ENCODE data around the gene PTPRE. TPM values are rescaled to one million over a fixed set of nuclear protein-coding genes. Genes with fewer than 3 reads are reported as not detected.

PTPRE gene
- total and polyA plus RNA-seq, 2 of the 4 experiments (the other 2 are of a cell fraction) = 0.34 to 0.54 TPM

- Histone ChIP-seq H4K20me1 (ENCODE audit: insufficient read depth, low read length) (no peaks in the 10 kb centered on the region), H3K14ac (replicated peaks; ENCODE audit: low read depth, low read length) (no peak overlapping the region), H3K4me2 (ENCODE audit: low read depth, low read length) (no peak overlapping the region), H3K18ac (ENCODE audit: low read depth, low read length) (no peak overlapping the region), H3K79me1 (ENCODE audit: low read depth in 1 of 2, low read length in 2 of 2) (no peaks in the 10 kb centered on the region; a peak in 1 of 4 replicates), H2AK9ac (replicated peaks; ENCODE audit: low read depth, low read length, poor library complexity) (no peak overlapping the region), H2BK5ac (ENCODE audit: low read depth, low read length, poor library complexity, severe bottlenecking) (no peak overlapping the region), H3K9ac (ENCODE audit: low read depth, low read length) (no peak overlapping the region), H2BK120ac (ENCODE audit: low read depth, low read length) (no peak overlapping the region), H4K91ac (ENCODE audit: insufficient read depth, low read depth, low read length) (no peak overlapping the region), H2BK15ac (ENCODE audit: low read depth, low read length) (no peak overlapping the region), H3K27ac (ENCODE audit: insufficient read depth, low read length) (no peak overlapping the region), H3K23ac (ENCODE audit: low read depth, low read length) (no peak overlapping the region), H2AK5ac (ENCODE audit: low read depth, low read length) (no peak overlapping the region), H3K9me1 (ENCODE audit: insufficient read depth, low read length) (no peaks in the 10 kb centered on the region; the same call in 1 of the 2 replicates), H2AFZ (replicated peaks; ENCODE audit: low read length, poor library complexity) (no peak overlapping the region), H3K4me3 (ENCODE audit: insufficient read depth, low read depth, low read length) (no peak overlapping the region), H3K27me3 (ENCODE audit: control insufficient read depth, insufficient read depth, low read length) (no peaks in the 10 kb centered on the region), H2BK20ac (ENCODE audit: low read depth, low read length) (no peak overlapping the region), H4K8ac (ENCODE audit: low read depth in 2 of 2, low read length in 2 of 2) (no peak overlapping the region), H4K5ac (ENCODE audit: low read depth, low read length) (no peak overlapping the region), H3K36me3 (ENCODE audit: control insufficient read depth, insufficient read depth, low read length) (no peaks in the 10 kb centered on the region), H3K56ac (ENCODE audit: extremely low read depth, insufficient read depth, low read length) (no peak overlapping the region), H3K4ac (ENCODE audit: low read depth, low read length) (no peak overlapping the region), H3K4me1 (ENCODE audit: control insufficient read depth, insufficient read depth, low read length) (peaks cover 5% of the 10 kb centered on the region; the same call in 1 of the 2 replicates), H3K9me3 (ENCODE audit: control insufficient read depth, insufficient read depth, low read length) (no peaks in the 10 kb centered on the region)
- intact Hi-C loops (cut with micrococcal nuclease) = no loop called here
- CTCF ChIA-PET = no interaction called here
- dilution Hi-C loops (cut with HindIII; ENCODE audit: low sequenced_read_pairs, unreplicated experiment) = no loop called here
- 48% methylated on average over 8 of the region's 12 CpGs; no CpG with 5 or more reads in 1 of the 2 experiments for WGBS, 2 experiments (ENCODE audit: extremely low coverage in 2 of 2, insufficient read length in 1 of 2)
- DNase-seq (peak; percentile 37), ATAC-seq (ENCODE audit: low read depth) (no peak)
- no peak for TF ChIP-seq BHLHE40 (IDR thresholded peaks at IDR 0.05; ENCODE audit: low read depth, low read length)
- TF ChIP-seq MXI1 (IDR thresholded peaks at IDR 0.05; ENCODE audit: borderline replicate concordance, low read depth, low read length) = no peak
- TF ChIP-seq RAD21 (IDR thresholded peaks at IDR 0.05; ENCODE audit: low read length) = no peak
- no peak for TF ChIP-seq USF2 (IDR thresholded peaks at IDR 0.05; ENCODE audit: low read depth, low read length)
- no peak for TF ChIP-seq RCOR1 (IDR thresholded peaks at IDR 0.05; ENCODE audit: insufficient replicate concordance, low read length)
- no peak for TF ChIP-seq RFX5 (IDR thresholded peaks at IDR 0.05; ENCODE audit: low read depth, low read length)
- no peak for TF ChIP-seq CHD1 (IDR thresholded peaks at IDR 0.05; ENCODE audit: low read depth, low read length)
- no peak for TF ChIP-seq SMC3 (IDR thresholded peaks at IDR 0.05; ENCODE audit: low read depth, low read length)
- no TSS peak for BruUV-seq (replicated peaks)
- in situ Hi-C loops (cut with MboI; ENCODE audit: low sequenced_read_pairs) = no loop called here
- POLR2A ChIA-PET (ENCODE audit: unreplicated experiment) = interaction anchor here (0.5 kb wide), 1 partner anchor 69 kb away, joined by 3 read pairs; no protein-coding TSS in a partner anchor
Measured at GRCh38 chr10:127919418-127920271, 12.7 kb downstream of the PTPRE start.
